HCT116 (cell line): ENCODE measurements around the gene VWC2L. TPM values are rescaled to one million over a fixed set of nuclear protein-coding genes. Genes with fewer than 3 reads are reported as not detected.

ENCODE experiments used
- ATAC-seq: fragments of 200-7000 bp; cut with Tn5 transposase; 2 replicates; pipeline ENCODE4 v1.9.1; 2020; ENCODE audit warnings: mild to moderate bottlenecking, moderate library complexity
- BruUV-seq: library from RNA; stranded (reverse); fragments of 400-500 nt; replicated peaks from 2 replicates; lab custom pipeline; 2021; lab: Mats Ljungman, UMichigan
- CTCF ChIA-PET: fragments of 300-600 bp; sonication (Branson Sonifier 250); formaldehyde crosslinking; loops from one replicate; lab custom pipeline; 2021; ENCODE audit warnings: antibody characterized with exemption; lab: Charles Lee
- POLR2A ChIA-PET: fragments of 300-600, 350-600 bp; sonication (Branson Sonifier 250); formaldehyde crosslinking; loops from one replicate; lab custom pipeline; 2021; ENCODE audit warnings: antibody characterized with exemption; lab: Charles Lee
- RAD21 ChIA-PET, 2 experiments: fragments of 300-600 bp; sonication (Branson Sonifier 250); formaldehyde crosslinking; loops; one replicate each; lab custom pipeline; 2023; ENCODE audit warnings: low total read pairs in 2 of 2; ENCODE audit not compliant: uncharacterized antibody in 2 of 2, unreplicated experiment in 2 of 2, low non-redundant PET in 1 of 2; lab: Charles Lee
- DNase-seq: peaks from one replicate; pipeline ENCODE4 v3.0.0-alpha.2; 2010; ENCODE audit warnings: low read depth, low spot score
- H2AFZ ChIP-seq: fragments of 200-600 bp; shearing (Covaris generic), sonication (generic); 2 replicates; pipeline ENCODE4 v1.6.1; 2017; ENCODE audit warnings: low read depth, mixed run types, mixed read lengths, antibody characterized with exemption, low read length; ENCODE audit not compliant: poor library complexity, severe bottlenecking
- H3K27ac ChIP-seq: 2 replicates; pipeline ENCODE4 v1.5.1; 2012; ENCODE audit warnings: low read depth, low read length
- H3K27me3 ChIP-seq: fragments of 200-600 bp; sonication (generic); 2 replicates; pipeline ENCODE4 v1.6.1; 2016; ENCODE audit warnings: mixed run types, low read length, mixed read lengths; ENCODE audit not compliant: insufficient read depth
- H3K36me3 ChIP-seq, 2 experiments: fragments of 200-500 bp in 1 of 2; fragments of 200-600 bp in 1 of 2; sonication (Bioruptor generic) in 1 of 2; sonication (generic) in 1 of 2; 2 replicates each; pipeline versions ENCODE4 v1.5.1 to v1.6.1; 2014 to 2016; ENCODE audit warnings: low read length in 2 of 2, inconsistent platforms in 1 of 2, mixed read lengths in 1 of 2, mixed run types in 1 of 2; ENCODE audit not compliant: insufficient read depth in 2 of 2, control insufficient read depth in 1 of 2
- H3K4me1 ChIP-seq, 2 experiments: fragments of 200-600 bp in 1 of 2; sonication (generic) in 1 of 2; 2 replicates each; pipeline versions ENCODE4 v1.5.1 to v1.6.1; 2012 to 2017; ENCODE audit warnings: low read length in 2 of 2, inconsistent platforms in 1 of 2, mild to moderate bottlenecking in 1 of 2, mixed read lengths in 1 of 2, mixed run types in 1 of 2, moderate library complexity in 1 of 2; ENCODE audit not compliant: insufficient read depth in 2 of 2, control insufficient read depth in 1 of 2
- H3K4me2 ChIP-seq: fragments of 200-600 bp; sonication (generic); 2 replicates; pipeline ENCODE4 v1.6.1; 2017; ENCODE audit warnings: mixed run types, low read length, mixed read lengths
- H3K4me3 ChIP-seq, 2 experiments: fragments of 200-600 bp in 1 of 2; sonication (generic) in 1 of 2; replicated peaks in 1 of 2; 2 replicates each; pipeline ENCODE4 v1.5.1; 2011 to 2016; ENCODE audit warnings: low read length in 2 of 2, control low read depth in 1 of 2, low read depth in 1 of 2, mild to moderate bottlenecking in 1 of 2, mixed read lengths in 1 of 2, mixed run types in 1 of 2
- H3K79me2 ChIP-seq: fragments of 200-600 bp; sonication (generic); 2 replicates; pipeline ENCODE4 v1.6.1; 2017; ENCODE audit warnings: mild to moderate bottlenecking, mixed run types, low read length, moderate library complexity, mixed read lengths; ENCODE audit not compliant: insufficient read depth
- H3K9ac ChIP-seq: fragments of 200-600 bp; sonication (generic); 2 replicates; pipeline ENCODE4 v1.6.1; 2016; ENCODE audit warnings: low read length, mixed read lengths
- H3K9me2 ChIP-seq: fragments of 200-600 bp; sonication (generic), shearing (Covaris generic); 2 replicates; pipeline ENCODE4 v1.6.1; 2017; ENCODE audit warnings: mixed run types, mild to moderate bottlenecking, moderate library complexity; ENCODE audit not compliant: insufficient read depth
- H3K9me3 ChIP-seq, 2 experiments: fragments of 200-500 bp in 1 of 2; fragments of 200-600 bp in 1 of 2; sonication (Bioruptor generic) in 1 of 2; sonication (generic) in 1 of 2; 2 replicates each; pipeline ENCODE4 v1.6.1; 2014 to 2017; ENCODE audit warnings: low read length in 2 of 2, mixed read lengths in 2 of 2, inconsistent platforms in 1 of 2, low read depth in 1 of 2, mild to moderate bottlenecking in 1 of 2, mixed run types in 1 of 2, moderate library complexity in 1 of 2; ENCODE audit not compliant: control insufficient read depth in 1 of 2, insufficient read depth in 1 of 2
- H4K20me1 ChIP-seq: fragments of 200-600 bp; sonication (generic), shearing (Covaris generic); 2 replicates; pipeline ENCODE4 v1.6.1; 2017; ENCODE audit warnings: mixed run types, mild to moderate bottlenecking, moderate library complexity; ENCODE audit not compliant: insufficient read depth
- ATF3 ChIP-seq: IDR thresholded peaks from 2 replicates; pipeline ENCODE4 v1.6.1; 2012
- CBX3 ChIP-seq: IDR thresholded peaks from 2 replicates; pipeline ENCODE4 v1.6.1; 2012; ENCODE audit warnings: low read depth
- ELF1 ChIP-seq: IDR thresholded peaks from 2 replicates; pipeline ENCODE4 v1.6.1; 2012; ENCODE audit warnings: low read depth, borderline replicate concordance
- EZH2phosphoT487 ChIP-seq: fragments of 200-600 bp; IDR thresholded peaks from 2 replicates; pipeline ENCODE4 v1.6.1; 2018; ENCODE audit warnings: antibody characterized with exemption, borderline replicate concordance
- FOSL1 ChIP-seq: IDR thresholded peaks from 2 replicates; pipeline ENCODE4 v1.6.1; 2012; ENCODE audit warnings: low read depth
- JUND ChIP-seq: IDR thresholded peaks from 2 replicates; pipeline ENCODE4 v1.6.1; 2012
- POLR2A ChIP-seq: IDR thresholded peaks from 2 replicates; pipeline ENCODE4 v1.7.0; 2011; ENCODE audit warnings: borderline replicate concordance; ENCODE audit not compliant: insufficient read depth, insufficient read length; ENCODE audit errors: extremely low read depth
- POLR2AphosphoS5 ChIP-seq: IDR thresholded peaks from 2 replicates; pipeline ENCODE4 v1.6.1; 2011; ENCODE audit warnings: mild to moderate bottlenecking, low read depth, low read length, moderate library complexity
- SP1 ChIP-seq: IDR thresholded peaks from 2 replicates; pipeline ENCODE4 v1.6.1; 2012; ENCODE audit warnings: low read depth
- TCF7L2 ChIP-seq: IDR thresholded peaks from 2 replicates; pipeline ENCODE4 v1.7.0; 2011; ENCODE audit warnings: borderline replicate concordance, inconsistent platforms; ENCODE audit not compliant: insufficient read depth, insufficient read length; ENCODE audit errors: extremely low read depth
- ZBTB33 ChIP-seq: IDR thresholded peaks from 2 replicates; pipeline ENCODE4 v1.6.1; 2011; ENCODE audit warnings: mild to moderate bottlenecking, low read length, moderate library complexity; ENCODE audit not compliant: insufficient replicate concordance; ENCODE audit errors: extremely low read depth
- ZFX ChIP-seq: fragments of 450-650 bp; IDR thresholded peaks from 2 replicates; pipeline ENCODE4 v1.6.1; 2017
- ZNF274 ChIP-seq: fragments of 200-500 bp; sonication (Bioruptor generic); IDR thresholded peaks from 2 replicates; pipeline ENCODE4 v1.6.1; 2014; ENCODE audit warnings: mild to moderate bottlenecking, low read depth, low read length, inconsistent platforms
- intact Hi-C: fragments of 100-400 bp; cut with micrococcal nuclease; formaldehyde crosslinking; loops from 2 replicates; pipeline ENCODE4 v1.10.0; 2022
- total RNA-seq: library from RNA; stranded (reverse); gene quantifications from one replicate; pipeline ENCODE4 v1.2.1, GENCODE V29; 2021; ENCODE audit not compliant: unreplicated experiment
- TF ChIP-seq, protein P1 (sequence below): IDR thresholded peaks from 2 replicates; pipeline ENCODE4 v1.6.1; 2012
- TF ChIP-seq, protein P2 (sequence below): IDR thresholded peaks from 2 replicates; pipeline ENCODE4 v1.6.1; 2012; ENCODE audit warnings: low read depth

The VWC2L gene
- total RNA-seq, 1 experiment from 2014 or later = not detected

DNA sequence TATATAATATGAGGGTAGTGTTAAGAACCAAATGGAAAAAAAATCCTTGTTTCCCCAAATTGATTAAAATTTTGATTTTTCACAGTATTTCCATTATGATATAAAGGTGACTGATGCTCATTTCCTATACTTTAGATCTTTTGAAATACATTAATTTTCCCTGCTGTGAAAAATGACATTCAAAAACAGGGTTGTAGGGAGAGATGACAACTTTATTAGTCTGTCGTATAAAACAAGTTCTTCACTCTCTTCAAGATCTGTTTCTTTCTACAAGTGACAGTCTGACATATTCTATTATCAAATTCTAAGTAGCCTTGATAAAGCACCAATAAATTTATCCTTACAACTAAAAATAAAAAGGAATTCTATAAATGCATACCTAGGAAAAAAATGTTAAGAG lies 45.3 kb upstream of the VWC2L start:
- Histone ChIP-seq H3K4me2 (no peak overlapping the region), H3K27ac (no peak overlapping the region), H3K79me2 (no peaks in the 10 kb centered on the region), H3K9me3 (no peaks in the 10 kb centered on the region), H3K27me3 (no peaks in the 10 kb centered on the region), H2AFZ (no peak overlapping the region), H3K9me2 (no peaks in the 10 kb centered on the region), H3K36me3 (no peaks in the 10 kb centered on the region), H3K4me3 (no peak overlapping the region), H3K9ac (no peak overlapping the region), H3K4me1 (no peaks in the 10 kb centered on the region), H4K20me1 (no peaks in the 10 kb centered on the region)
- TF ChIP-seq, protein P1, sequence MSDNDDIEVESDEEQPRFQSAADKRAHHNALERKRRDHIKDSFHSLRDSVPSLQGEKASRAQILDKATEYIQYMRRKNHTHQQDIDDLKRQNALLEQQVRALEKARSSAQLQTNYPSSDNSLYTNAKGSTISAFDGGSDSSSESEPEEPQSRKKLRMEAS = no peak
- TF ChIP-seq POLR2AphosphoS5 (no peak), EZH2phosphoT487 (no peak), ZFX (no peak), ELF1 (no peak), CBX3 (no peak), ZBTB33 (no peak), JUND (no peak), TCF7L2 (no peak), ZNF274 (no peak), ATF3 (no peak), FOSL1 (no peak), POLR2A (no peak), SP1 (no peak)
- TF ChIP-seq, protein P2, sequence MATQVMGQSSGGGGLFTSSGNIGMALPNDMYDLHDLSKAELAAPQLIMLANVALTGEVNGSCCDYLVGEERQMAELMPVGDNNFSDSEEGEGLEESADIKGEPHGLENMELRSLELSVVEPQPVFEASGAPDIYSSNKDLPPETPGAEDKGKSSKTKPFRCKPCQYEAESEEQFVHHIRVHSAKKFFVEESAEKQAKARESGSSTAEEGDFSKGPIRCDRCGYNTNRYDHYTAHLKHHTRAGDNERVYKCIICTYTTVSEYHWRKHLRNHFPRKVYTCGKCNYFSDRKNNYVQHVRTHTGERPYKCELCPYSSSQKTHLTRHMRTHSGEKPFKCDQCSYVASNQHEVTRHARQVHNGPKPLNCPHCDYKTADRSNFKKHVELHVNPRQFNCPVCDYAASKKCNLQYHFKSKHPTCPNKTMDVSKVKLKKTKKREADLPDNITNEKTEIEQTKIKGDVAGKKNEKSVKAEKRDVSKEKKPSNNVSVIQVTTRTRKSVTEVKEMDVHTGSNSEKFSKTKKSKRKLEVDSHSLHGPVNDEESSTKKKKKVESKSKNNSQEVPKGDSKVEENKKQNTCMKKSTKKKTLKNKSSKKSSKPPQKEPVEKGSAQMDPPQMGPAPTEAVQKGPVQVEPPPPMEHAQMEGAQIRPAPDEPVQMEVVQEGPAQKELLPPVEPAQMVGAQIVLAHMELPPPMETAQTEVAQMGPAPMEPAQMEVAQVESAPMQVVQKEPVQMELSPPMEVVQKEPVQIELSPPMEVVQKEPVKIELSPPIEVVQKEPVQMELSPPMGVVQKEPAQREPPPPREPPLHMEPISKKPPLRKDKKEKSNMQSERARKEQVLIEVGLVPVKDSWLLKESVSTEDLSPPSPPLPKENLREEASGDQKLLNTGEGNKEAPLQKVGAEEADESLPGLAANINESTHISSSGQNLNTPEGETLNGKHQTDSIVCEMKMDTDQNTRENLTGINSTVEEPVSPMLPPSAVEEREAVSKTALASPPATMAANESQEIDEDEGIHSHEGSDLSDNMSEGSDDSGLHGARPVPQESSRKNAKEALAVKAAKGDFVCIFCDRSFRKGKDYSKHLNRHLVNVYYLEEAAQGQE = no peak
- ATAC-seq (no peak), DNase-seq (no peak)
- BruUV-seq = no TSS peak
- ChIA-PET RAD21 (no interaction called here), CTCF (no interaction called here), POLR2A (no interaction called here)
- intact Hi-C loops = no loop called here
